Measurements from ENCODE around the gene DMC1.
A peak's percentile ranks its signal among the peaks of the same experiment; 100 is the strongest.
"Not testable (repeated sequence)": the region's sequence is repeated elsewhere in the genome, so short reads cannot be mapped to it uniquely, and the experiment has no call there.

The DMC1 gene

GRCh38 chr22:38501797-38502672, 67.9 kb downstream of the DMC1 start:
- no peak for DNase-seq (ENCODE audit: low spot score)

- no peak for DNase-seq (ENCODE audit: low spot score)
Measured at GRCh38 chr22:38497869-38498268, 72.1 kb downstream of the DMC1 start.

GRCh38 chr22:38494939-38495338, 75.0 kb downstream of the DMC1 start:
- DNase-seq (ENCODE audit: low spot score): no peak

- no peak for DNase-seq (ENCODE audit: low spot score)
Measured at GRCh38 chr22:38494498-38494897, 75.5 kb downstream of the DMC1 start.

GRCh38 chr22:38491707-38492348, 78.2 kb downstream of the DMC1 start:
- no peak for DNase-seq (ENCODE audit: low spot score)

GRCh38 chr22:38490915-38491314, 79.1 kb downstream of the DMC1 start:
- DNase-seq (ENCODE audit: low spot score): peak; percentile 58

- no peak for DNase-seq (ENCODE audit: low spot score)
Measured at GRCh38 chr22:38490475-38490874, 79.5 kb downstream of the DMC1 start.

- DNase-seq (ENCODE audit: low spot score): no peak
Measured at GRCh38 chr22:38489561-38490145, 80.3 kb downstream of the DMC1 start.

GRCh38 chr22:38489142-38489541, 80.8 kb downstream of the DMC1 start:
- no peak for DNase-seq (ENCODE audit: low spot score)

- DNase-seq (ENCODE audit: low spot score): peak; percentile 39
Measured at GRCh38 chr22:38487946-38488345, 82.0 kb downstream of the DMC1 start.

GRCh38 chr22:38485783-38486182, 84.2 kb downstream of the DMC1 start:
- no peak for DNase-seq (ENCODE audit: low spot score)

GRCh38 chr22:38484244-38484643, 85.7 kb downstream of the DMC1 start:
- DNase-seq (ENCODE audit: low spot score): no peak

GRCh38 chr22:38482662-38483308, 87.2 kb downstream of the DMC1 start:
- no peak for DNase-seq (ENCODE audit: low spot score)

GRCh38 chr22:38481871-38482332, 88.1 kb downstream of the DMC1 start:
- no peak for DNase-seq (ENCODE audit: low spot score)

- DNase-seq (ENCODE audit: low spot score): no peak
Measured at GRCh38 chr22:38481162-38481870, 88.7 kb downstream of the DMC1 start.

- no peak for DNase-seq (ENCODE audit: low spot score)
Measured at GRCh38 chr22:38479096-38479837, 90.7 kb downstream of the DMC1 start.

- no peak for DNase-seq (ENCODE audit: low spot score)
Measured at GRCh38 chr22:38477585-38477984, 92.4 kb downstream of the DMC1 start.

- DNase-seq (ENCODE audit: low spot score): no peak
Measured at GRCh38 chr22:38474003-38474607, 95.9 kb downstream of the DMC1 start.

- DNase-seq (ENCODE audit: low spot score): no peak
Measured at GRCh38 chr22:38471237-38471636, 98.7 kb downstream of the DMC1 start.

GRCh38 chr22:38470179-38470578, 99.8 kb downstream of the DMC1 start:
- DNase-seq (ENCODE audit: low spot score): not testable (repeated sequence)

Data from putamen (tissue), 1 donor.